HepG2 (cell line): ENCODE measurements around the gene MARCHF5. TPM values are rescaled to one million over a fixed set of nuclear protein-coding genes. Genes with fewer than 3 reads are reported as not detected.

ENCODE experiments used
- ATAC-seq: fragments of 200-7000 bp; cut with Tn5 transposase; 3 replicates; pipeline ENCODE4 v1.9.1; 2020; ENCODE audit warnings: mild to moderate bottlenecking, moderate library complexity
- BruUV-seq: library from RNA; stranded (reverse); fragments of 400-500 nt; replicated peaks from 2 replicates; lab custom pipeline; 2021; lab: Mats Ljungman, UMichigan
- CTCF ChIA-PET: fragments of 300-600 bp; formaldehyde crosslinking; extraction: SDS; loops from one replicate; lab custom pipeline; 2021; ENCODE audit warnings: low total read pairs, inconsistent platforms, low intra/inter-chr PET ratio; lab: Yijun Ruan, JAX
- POLR2A ChIA-PET: fragments of 350-600 bp; sonication (Branson Sonifier 250); formaldehyde crosslinking; loops from one replicate; lab custom pipeline; 2020; ENCODE audit warnings: antibody characterized with exemption, inconsistent platforms; lab: Yijun Ruan, JAX
- DNase-seq: peaks from one replicate; pipeline ENCODE4 v3.0.0-alpha.2; 2015; ENCODE audit warnings: low spot score
- FAIRE-seq: peaks from 3 replicates; lab custom pipeline; 2011; peaks lifted over from hg19 to GRCh38; lab: Jason Lieb, UNC
- H2AFZ ChIP-seq: one replicate; pipeline ENCODE4 v1.6.1; 2011; ENCODE audit warnings: low read length, inconsistent platforms
- H3K27ac ChIP-seq: fragments of 300-600 bp; 3 replicates; pipeline ENCODE4 v1.8.0; 2011; ENCODE audit warnings: mixed run types, mild to moderate bottlenecking, mixed read lengths, low read length, inconsistent platforms; ENCODE audit not compliant: insufficient read depth; ENCODE audit errors: extremely low read length
- H3K27me3 ChIP-seq, 2 experiments: fragments of 200-600 bp in 1 of 2; 2 replicates in 1 of 2; 3 replicates in 1 of 2; pipeline versions ENCODE4 v1.6.0 to v1.8.0; 2011; ENCODE audit warnings: low read length in 2 of 2, mild to moderate bottlenecking in 2 of 2, moderate library complexity in 2 of 2, inconsistent platforms in 1 of 2; ENCODE audit not compliant: insufficient read depth in 2 of 2, control insufficient read depth in 1 of 2
- H3K36me3 ChIP-seq, 2 experiments: fragments of 200-600 bp in 1 of 2; replicated peaks in 1 of 2; 2 replicates in 1 of 2; 3 replicates in 1 of 2; pipeline versions ENCODE4 v1.5.1 to v1.8.0; 2011; ENCODE audit warnings: low read length in 2 of 2, inconsistent platforms in 1 of 2; ENCODE audit not compliant: insufficient read depth in 2 of 2, control insufficient read depth in 1 of 2
- H3K4me1 ChIP-seq: 2 replicates; pipeline ENCODE4 v1.5.1; 2012; ENCODE audit warnings: low read length, inconsistent platforms; ENCODE audit not compliant: insufficient read depth
- H3K4me2 ChIP-seq: 2 replicates; pipeline ENCODE4 v1.6.0; 2011; ENCODE audit warnings: low read depth, low read length, inconsistent platforms
- H3K4me3 ChIP-seq, 3 experiments: fragments of 200-600 bp in 1 of 3; sonication (generic), shearing (Covaris generic) in 1 of 3; replicated peaks in 1 of 3; 2 replicates each; pipeline ENCODE4 v1.5.1; 2011 to 2016; ENCODE audit warnings: low read length in 3 of 3, inconsistent platforms in 2 of 3, low read depth in 2 of 3, mild to moderate bottlenecking in 2 of 3, control low read depth in 1 of 3, mixed read lengths in 1 of 3; ENCODE audit not compliant: insufficient read depth in 1 of 3
- H3K79me2 ChIP-seq: one replicate; pipeline ENCODE4 v1.6.1; 2011; ENCODE audit warnings: low read length, inconsistent platforms; ENCODE audit not compliant: insufficient read depth
- H3K9ac ChIP-seq: 2 replicates; pipeline ENCODE4 v1.6.0; 2011; ENCODE audit warnings: mild to moderate bottlenecking, low read depth, low read length, inconsistent platforms; ENCODE audit not compliant: insufficient read depth
- H3K9me3 ChIP-seq: 2 replicates; pipeline ENCODE4 v1.5.1; 2012; ENCODE audit warnings: mild to moderate bottlenecking, low read length
- H4K20me1 ChIP-seq: 2 replicates; pipeline ENCODE4 v1.6.0; 2011; ENCODE audit warnings: inconsistent platforms, mild to moderate bottlenecking, low read length, moderate library complexity; ENCODE audit not compliant: insufficient read depth
- ELF3 ChIP-seq: IDR thresholded peaks from 2 replicates; pipeline ENCODE4 v1.6.1; 2016; ENCODE audit warnings: missing genetic modification reagents, missing compliant biosample characterization
- KLF16 ChIP-seq, 2 experiments: sonication (generic) in 1 of 2; formaldehyde crosslinking in 1 of 2; IDR thresholded peaks; 2 replicates each; pipeline versions ENCODE4 v1.6.1 to v1.8.0; 2016 to 2023; ENCODE audit warnings: missing genetic modification reagents in 2 of 2, missing compliant biosample characterization in 1 of 2
- PREB ChIP-seq: sonication (generic); formaldehyde crosslinking; IDR thresholded peaks from 2 replicates; pipeline ENCODE4 v1.4.0; 2020; ENCODE audit warnings: missing genetic modification reagents
- TMF1 ChIP-seq: sonication (generic); formaldehyde crosslinking; IDR thresholded peaks from 2 replicates; pipeline ENCODE4 v1.8.1; 2022; ENCODE audit warnings: low read depth, missing genetic modification reagents
- ZC3H4 ChIP-seq: sonication (generic); formaldehyde crosslinking; IDR thresholded peaks from 2 replicates; pipeline ENCODE4 v1.4.0; 2020; ENCODE audit warnings: missing genetic modification reagents, borderline replicate concordance
- ZNF10 ChIP-seq: sonication (generic); formaldehyde crosslinking; IDR thresholded peaks from 2 replicates; pipeline ENCODE4 v1.4.0; 2020; ENCODE audit warnings: mild to moderate bottlenecking, low read depth, missing genetic modification reagents, borderline replicate concordance
- ZNF143 ChIP-seq: sonication (generic); formaldehyde crosslinking; IDR thresholded peaks from 2 replicates; pipeline ENCODE4 v1.4.0; 2020; ENCODE audit warnings: missing genetic modification reagents
- ZNF17 ChIP-seq: sonication (generic); formaldehyde crosslinking; IDR thresholded peaks from 2 replicates; pipeline ENCODE4 v1.5.0; 2020; ENCODE audit warnings: mild to moderate bottlenecking, missing genetic modification reagents
- ZNF326 ChIP-seq: sonication (generic); formaldehyde crosslinking; IDR thresholded peaks from 2 replicates; pipeline ENCODE4 v1.4.0; 2020; ENCODE audit warnings: missing genetic modification reagents, borderline replicate concordance
- ZNF619 ChIP-seq: sonication (generic); formaldehyde crosslinking; IDR thresholded peaks from 2 replicates; pipeline ENCODE4 v1.4.0; 2020; ENCODE audit warnings: mild to moderate bottlenecking, missing genetic modification reagents
- WGBS: methylation state at CpG from one replicate; pipeline ENCODE4 v1.1.6; 2017; ENCODE audit warnings: low lambda C conversion rate; 5-methylcytosine and 5-hydroxymethylcytosine counted together
- in situ Hi-C: cut with HindIII; loops from 2 replicates; pipeline ENCODE4 v1.10.0; 2017; ENCODE audit warnings: low pct_unique_long_range_greater_than_20kb; ENCODE audit not compliant: extremely low pct_ligation_motif_present
- intact Hi-C: fragments of 100-400 bp; cut with micrococcal nuclease; formaldehyde crosslinking; loops from one replicate; pipeline ENCODE4 v1.10.0; 2022; ENCODE audit not compliant: unreplicated experiment
- polyA plus RNA-seq, 8 experiments: library from polyadenylated mRNA; depleted of rRNA in 3 of 8; stranded (reverse) in 7 of 8; unstranded in 1 of 8; fragments of >200 nt; fragmentation: Illumina TruSeq in 4 of 8; extraction: Trizol in 4 of 8; gene quantifications; 2 replicates each; pipeline versions ENCODE4 v1.2.1 to v1.2.3, GENCODE V29; 2011 to 2016; ENCODE audit warnings: low read depth in 4 of 8, missing spikeins in 1 of 8, mixed read lengths in 1 of 8; ENCODE audit not compliant: insufficient read depth in 1 of 8
- total RNA-seq, 5 experiments: library from RNA; depleted of rRNA; stranded (reverse); fragments of >200 nt; fragmentation: Illumina TruSeq; extraction: Trizol; gene quantifications; 2 replicates each; pipeline ENCODE4 v1.2.3, GENCODE V29; 2016; ENCODE audit warnings: low read depth in 1 of 5

Gene MARCHF5
- total and polyA plus RNA-seq, 2 of the 13 experiments (the other 11 are each of a cell fraction or from before 2014, with no cell fraction given): 19.4 to 21.0 TPM

GRCh38 chr10:92278996-92279696 is 11.8 kb upstream of the MARCHF5 start:
- H3K36me3 ChIP-seq: no peaks in the 10 kb centered on the region
- H3K79me2 ChIP-seq: no peaks in the 10 kb centered on the region
- no peaks in the 10 kb centered on the region for H3K9me3 ChIP-seq
- no peaks in the 10 kb centered on the region for H4K20me1 ChIP-seq
- ATAC-seq (no peak), DNase-seq (no peak), FAIRE-seq (no peak)
- H3K4me1 ChIP-seq: no peaks in the 10 kb centered on the region
- intact Hi-C loops (no loop called here), in situ Hi-C loops (no loop called here)
- H3K9ac ChIP-seq: no peak overlapping the region
- 79% methylated on average over 4 of the region's 4 CpGs for WGBS
- TF ChIP-seq ZNF143: no peak
- no peak for TF ChIP-seq ELF3
- no peak for TF ChIP-seq ZNF326
- no peak for TF ChIP-seq ZNF619
- TF ChIP-seq ZNF17: no peak
- no peak for TF ChIP-seq ZNF10
- TF ChIP-seq KLF16 (CRISPR knock-in tag; IDR thresholded peaks at IDR 0.05): no peak
- TF ChIP-seq PREB (CRISPR knock-in tag): no peak
- TF ChIP-seq TMF1: no peak
- TF ChIP-seq ZC3H4 (CRISPR knock-in tag): no peak
- H3K4me2 ChIP-seq: no peak overlapping the region
- ChIA-PET POLR2A (no interaction called here), CTCF (no interaction called here)
- H2AFZ ChIP-seq: no peak overlapping the region
- H3K27ac ChIP-seq: no peak overlapping the region
- no TSS peak for BruUV-seq
- no peak overlapping the region for H3K4me3 ChIP-seq
- no peaks in the 10 kb centered on the region for H3K27me3 ChIP-seq
